ENCODE results near the gene TAF1A.

TAF1A gene

DNA sequence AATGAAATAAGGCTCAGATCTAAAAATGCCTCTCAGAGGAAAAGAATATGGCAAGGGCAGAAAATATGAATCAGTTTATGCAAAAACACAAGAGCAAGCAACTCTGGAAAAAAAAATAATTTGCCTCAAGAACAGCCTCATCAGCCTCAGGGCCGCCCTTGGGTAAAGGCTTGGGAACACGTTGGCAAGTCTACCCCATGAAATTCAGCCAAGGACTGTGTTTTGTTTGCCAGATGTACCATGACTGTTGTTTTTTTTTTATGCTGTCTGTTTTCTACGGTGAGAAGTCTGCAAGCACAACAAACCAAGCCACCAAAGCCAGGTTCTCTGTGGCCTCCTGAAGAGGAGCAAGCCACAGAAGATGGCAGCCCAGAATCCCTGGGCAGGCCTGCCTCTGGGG, 59.8 kb downstream of the TAF1A start:
- no peak for DNase-seq

DNA sequence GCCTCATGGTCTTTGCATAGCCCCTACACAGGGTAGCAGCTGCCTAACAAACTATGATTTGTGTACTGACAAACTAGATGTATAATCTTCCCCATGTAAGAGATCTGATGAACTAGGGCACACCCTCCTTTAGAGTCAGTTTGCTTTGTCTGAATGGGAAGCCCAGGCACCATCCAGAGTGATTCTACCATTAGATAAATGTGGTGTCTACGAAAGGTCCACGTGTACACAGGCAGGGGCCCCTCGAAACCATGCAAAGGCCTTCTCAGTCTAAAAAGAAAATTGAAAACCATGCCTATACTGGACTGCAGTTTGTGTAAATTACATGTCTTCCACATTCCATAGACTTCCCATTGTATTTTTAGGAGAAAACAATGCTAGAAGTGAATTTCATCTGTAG, 60.6 kb downstream of the TAF1A start:
- no peak for DNase-seq

DNA sequence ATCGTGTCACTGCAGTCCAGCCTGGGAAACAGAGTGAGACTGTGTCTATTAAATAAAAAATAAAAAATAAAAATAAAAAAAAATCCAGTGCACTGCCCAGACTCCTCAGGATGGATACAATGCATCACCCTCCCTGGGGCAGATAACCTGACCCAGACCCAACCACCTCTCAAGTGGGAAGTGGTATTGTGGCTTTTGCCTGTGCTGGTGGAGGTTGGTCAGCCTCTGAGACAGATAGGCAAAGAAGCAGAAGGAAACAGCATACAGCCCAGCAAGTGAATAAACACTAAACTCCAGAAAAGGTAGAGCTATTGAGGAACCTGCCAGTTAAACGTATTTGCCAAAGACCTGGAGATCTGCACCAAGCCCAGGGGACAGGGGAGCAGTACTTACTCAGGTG, 63.8 kb downstream of the TAF1A start:
- no peak for DNase-seq

DNA sequence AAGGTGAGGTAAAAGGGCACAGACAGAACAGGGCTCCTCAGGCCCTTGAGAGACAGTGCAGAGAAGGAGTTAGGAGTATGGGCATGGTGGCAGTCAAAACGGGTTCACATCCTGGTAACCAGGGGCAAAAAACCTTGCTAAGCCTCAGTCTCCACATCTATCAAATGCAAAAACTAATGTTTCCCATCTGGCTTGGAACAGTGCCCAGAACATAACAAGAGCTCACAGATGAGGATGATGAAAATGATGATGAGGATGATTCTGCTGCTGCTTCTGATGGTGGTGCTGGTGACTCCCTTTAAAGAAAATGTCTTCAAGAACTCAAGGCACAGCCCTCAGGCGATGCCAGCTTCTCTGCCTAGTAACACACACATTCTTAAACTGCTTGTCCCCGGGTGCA, 65.9 kb downstream of the TAF1A start:
- no peak for DNase-seq

DNA sequence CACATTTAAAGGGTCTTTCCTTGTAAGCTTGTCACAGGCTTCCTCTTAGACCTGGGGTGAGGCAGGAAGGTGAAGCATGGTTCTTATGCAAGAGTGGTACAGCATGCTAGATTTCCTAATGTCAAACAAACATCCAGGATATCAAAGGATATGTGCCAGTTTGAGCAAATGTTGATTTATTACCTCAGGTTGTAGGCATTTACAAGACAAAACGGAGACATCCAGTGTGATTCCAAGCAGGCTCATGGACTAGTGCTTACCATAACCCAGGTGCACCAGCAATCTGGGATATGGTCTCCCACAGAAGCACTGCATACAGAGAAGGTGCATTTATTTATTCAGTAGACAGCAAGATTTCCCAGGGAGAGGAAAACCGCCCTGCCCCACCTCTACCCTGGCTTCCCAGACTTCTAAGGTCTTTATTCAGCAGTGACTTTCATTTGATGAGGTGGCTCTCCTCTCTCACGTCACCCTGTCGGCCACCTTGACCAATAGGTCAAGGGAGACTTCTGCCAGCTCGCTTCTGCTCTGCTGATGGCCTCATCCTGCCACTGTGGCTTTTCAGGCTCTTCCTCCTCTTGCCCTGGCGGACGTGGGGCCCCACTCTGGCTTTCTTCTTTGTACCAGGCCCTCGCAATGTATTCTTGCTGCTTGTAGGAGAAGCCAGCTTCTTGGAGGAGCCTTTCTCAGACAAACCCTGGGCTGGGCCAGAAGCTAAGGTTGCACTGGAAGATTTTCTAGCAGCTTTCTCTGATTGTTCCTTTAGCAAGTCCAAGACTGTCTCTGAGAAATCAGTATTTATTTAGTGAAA, 67.4 kb downstream of the TAF1A start:
- DNase-seq = peak; percentile 5

DNA sequence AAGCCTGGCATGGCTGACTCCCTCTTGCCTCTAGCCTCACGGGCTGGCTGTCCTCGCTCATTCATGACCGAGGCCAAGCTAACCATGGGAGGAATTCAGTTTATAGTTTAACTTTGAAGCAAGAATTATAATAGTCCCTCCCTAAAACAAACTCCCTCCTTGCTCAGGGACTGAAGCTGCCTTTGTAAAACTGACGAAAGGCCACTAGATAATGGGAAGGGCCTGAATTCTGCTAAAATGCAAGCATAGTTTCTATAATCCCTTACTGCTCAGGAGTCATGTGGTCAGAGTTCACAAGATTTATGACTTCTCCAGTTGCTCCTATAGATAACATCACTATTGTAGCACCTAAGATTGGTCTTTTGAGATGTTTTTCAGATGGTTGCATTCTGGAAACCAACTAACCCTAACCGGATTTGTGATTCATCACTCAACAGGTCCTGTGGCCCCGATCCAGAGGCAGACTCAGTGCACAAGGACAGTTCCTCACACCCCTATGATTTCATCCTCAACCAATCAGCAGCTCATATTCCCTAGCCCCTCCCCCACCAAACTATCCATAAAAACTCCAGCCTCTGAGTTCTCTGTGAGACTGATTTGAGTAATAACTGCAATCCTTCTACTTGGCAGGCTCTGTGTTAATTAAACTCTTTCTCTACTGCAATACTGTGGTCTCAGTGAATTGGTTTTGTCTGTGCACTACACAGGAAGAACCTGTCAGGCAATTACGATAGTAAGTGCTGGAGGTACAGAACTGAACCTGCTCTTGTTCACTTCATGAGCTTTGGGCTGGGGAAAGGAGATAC, 68.2 kb downstream of the TAF1A start:
- peak; percentile 78 for DNase-seq
